OCI-LY3 (cell line): ENCODE measurements around the gene PRCC.

Experiments
- H2AFZ ChIP-seq: fragments of 200-600, 300-600 bp; shearing (Covaris generic); 2 replicates; pipeline ENCODE4 v1.6.0; 2014; ENCODE audit warnings: antibody characterized with exemption, low read depth, low read length
- H3K27ac ChIP-seq: fragments of 200-600, 300-600 bp; sonication (generic); 2 replicates; pipeline ENCODE4 v1.5.1; 2014; ENCODE audit warnings: mild to moderate bottlenecking, low read length, moderate library complexity, mixed read lengths
- H3K27me3 ChIP-seq: fragments of 200-600, 300-600 bp; sonication (generic); 2 replicates; pipeline ENCODE4 v1.6.1; 2014; ENCODE audit warnings: low read depth, low read length, mixed read lengths
- H3K36me3 ChIP-seq: fragments of 200-600, 300-600 bp; sonication (generic); replicated peaks from 2 replicates; pipeline ENCODE3; 2014; ENCODE audit warnings: low read depth, low read length, mixed read lengths
- H3K4me1 ChIP-seq: fragments of 300-600, 200-600 bp; sonication (generic); 2 replicates; pipeline ENCODE4 v1.6.1; 2014; ENCODE audit warnings: low read length, mixed read lengths
- H3K4me2 ChIP-seq: fragments of 200-600, 300-600 bp; sonication (generic); 2 replicates; pipeline ENCODE4 v1.6.1; 2014; ENCODE audit warnings: low read length, mixed read lengths
- H3K4me3 ChIP-seq: fragments of 300-600, 200-600 bp; sonication (generic); 2 replicates; pipeline ENCODE4 v1.5.1; 2014; ENCODE audit warnings: antibody characterized with exemption, mild to moderate bottlenecking, low read length, moderate library complexity
- H3K79me2 ChIP-seq: fragments of 300-600, 200-600 bp; shearing (Covaris generic); 2 replicates; pipeline ENCODE4 v1.6.1; 2014; ENCODE audit warnings: mild to moderate bottlenecking, low read length, mixed read lengths
- H3K9ac ChIP-seq: fragments of 300-600, 200-600 bp; shearing (Covaris generic); 2 replicates; pipeline ENCODE4 v1.6.0; 2014; ENCODE audit warnings: mild to moderate bottlenecking, low read length, moderate library complexity
- H3K9me3 ChIP-seq: fragments of 200-600, 300-600 bp; shearing (Covaris generic); 2 replicates; pipeline ENCODE4 v1.6.1; 2014; ENCODE audit warnings: low read length, mixed read lengths; ENCODE audit not compliant: insufficient read depth
- H4K20me1 ChIP-seq: fragments of 200-600, 300-600 bp; sonication (generic); 2 replicates; pipeline ENCODE4 v1.6.1; 2016; ENCODE audit warnings: low read length, mixed read lengths; ENCODE audit not compliant: insufficient read depth
- EZH2phosphoT487 ChIP-seq: fragments of 200-600 bp; shearing (Covaris generic); IDR thresholded peaks from 2 replicates; pipeline ENCODE4 v1.6.1; 2018; ENCODE audit warnings: antibody characterized with exemption, mixed run types, low read depth
- TF ChIP-seq, protein P1 (sequence below): fragments of 200-600, 300-600 bp; sonication (generic); IDR thresholded peaks from 2 replicates; pipeline ENCODE4 v1.5.1; 2014; ENCODE audit warnings: antibody characterized with exemption, low read length, low read depth

PRCC gene

DNA sequence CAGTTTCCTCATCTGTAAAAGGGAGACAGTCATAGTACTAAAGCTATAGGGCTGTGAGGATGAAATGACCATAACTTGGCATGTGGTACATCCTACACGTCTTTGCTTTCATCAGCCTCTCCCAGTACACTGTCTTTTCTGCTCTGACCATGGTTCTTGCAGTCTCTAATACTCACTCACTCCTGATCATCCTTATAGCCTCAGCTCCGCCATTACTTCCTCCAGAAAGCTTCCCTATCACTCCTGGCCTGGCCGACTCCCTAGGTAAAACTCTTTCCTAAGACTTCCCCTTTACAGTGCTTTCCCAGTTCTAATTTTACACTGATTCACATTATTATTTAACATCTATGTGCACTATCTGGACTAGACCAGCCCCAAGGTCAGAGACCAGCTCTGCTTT is 21.5 kb upstream of the PRCC start:
- no peak overlapping the region for H3K9ac ChIP-seq
- TF ChIP-seq, protein P1, sequence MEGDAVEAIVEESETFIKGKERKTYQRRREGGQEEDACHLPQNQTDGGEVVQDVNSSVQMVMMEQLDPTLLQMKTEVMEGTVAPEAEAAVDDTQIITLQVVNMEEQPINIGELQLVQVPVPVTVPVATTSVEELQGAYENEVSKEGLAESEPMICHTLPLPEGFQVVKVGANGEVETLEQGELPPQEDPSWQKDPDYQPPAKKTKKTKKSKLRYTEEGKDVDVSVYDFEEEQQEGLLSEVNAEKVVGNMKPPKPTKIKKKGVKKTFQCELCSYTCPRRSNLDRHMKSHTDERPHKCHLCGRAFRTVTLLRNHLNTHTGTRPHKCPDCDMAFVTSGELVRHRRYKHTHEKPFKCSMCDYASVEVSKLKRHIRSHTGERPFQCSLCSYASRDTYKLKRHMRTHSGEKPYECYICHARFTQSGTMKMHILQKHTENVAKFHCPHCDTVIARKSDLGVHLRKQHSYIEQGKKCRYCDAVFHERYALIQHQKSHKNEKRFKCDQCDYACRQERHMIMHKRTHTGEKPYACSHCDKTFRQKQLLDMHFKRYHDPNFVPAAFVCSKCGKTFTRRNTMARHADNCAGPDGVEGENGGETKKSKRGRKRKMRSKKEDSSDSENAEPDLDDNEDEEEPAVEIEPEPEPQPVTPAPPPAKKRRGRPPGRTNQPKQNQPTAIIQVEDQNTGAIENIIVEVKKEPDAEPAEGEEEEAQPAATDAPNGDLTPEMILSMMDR, result no peak
- no peak for TF ChIP-seq EZH2phosphoT487
- peaks cover 50% of the 10 kb centered on the region for H3K36me3 ChIP-seq
- H3K79me2 ChIP-seq, result peaks cover 66% of the 10 kb centered on the region
- peaks cover 30% of the 10 kb centered on the region for H4K20me1 ChIP-seq
- H3K27me3 ChIP-seq, result no peaks in the 10 kb centered on the region
- H3K27ac ChIP-seq, result no peak overlapping the region
- no peak overlapping the region for H3K4me3 ChIP-seq
- H3K4me1 ChIP-seq, result peaks cover 45% of the 10 kb centered on the region
- no peak overlapping the region for H2AFZ ChIP-seq
- H3K4me2 ChIP-seq, result no peak overlapping the region
- H3K9me3 ChIP-seq, result no peaks in the 10 kb centered on the region

DNA sequence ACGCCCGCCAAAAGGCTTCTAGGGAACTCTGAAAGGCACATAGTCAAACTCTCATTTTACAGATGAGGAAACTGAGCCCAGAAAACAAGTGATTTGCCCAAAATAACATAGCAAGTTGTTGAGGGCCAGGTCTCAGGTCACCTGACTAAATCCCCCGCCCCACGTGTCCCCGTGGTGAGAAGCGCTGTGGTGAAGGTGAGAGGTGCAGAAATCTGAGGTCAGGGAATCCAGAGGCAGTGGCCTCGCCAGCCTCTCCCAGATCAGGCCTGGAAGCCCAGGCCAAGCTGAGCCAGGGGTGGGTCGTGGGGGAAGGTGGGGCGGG is 21.0 kb upstream of the PRCC start:
- H3K9ac ChIP-seq, result no peak overlapping the region
- peaks cover 44% of the 10 kb centered on the region for H3K4me1 ChIP-seq
- no peak overlapping the region for H3K4me3 ChIP-seq

DNA sequence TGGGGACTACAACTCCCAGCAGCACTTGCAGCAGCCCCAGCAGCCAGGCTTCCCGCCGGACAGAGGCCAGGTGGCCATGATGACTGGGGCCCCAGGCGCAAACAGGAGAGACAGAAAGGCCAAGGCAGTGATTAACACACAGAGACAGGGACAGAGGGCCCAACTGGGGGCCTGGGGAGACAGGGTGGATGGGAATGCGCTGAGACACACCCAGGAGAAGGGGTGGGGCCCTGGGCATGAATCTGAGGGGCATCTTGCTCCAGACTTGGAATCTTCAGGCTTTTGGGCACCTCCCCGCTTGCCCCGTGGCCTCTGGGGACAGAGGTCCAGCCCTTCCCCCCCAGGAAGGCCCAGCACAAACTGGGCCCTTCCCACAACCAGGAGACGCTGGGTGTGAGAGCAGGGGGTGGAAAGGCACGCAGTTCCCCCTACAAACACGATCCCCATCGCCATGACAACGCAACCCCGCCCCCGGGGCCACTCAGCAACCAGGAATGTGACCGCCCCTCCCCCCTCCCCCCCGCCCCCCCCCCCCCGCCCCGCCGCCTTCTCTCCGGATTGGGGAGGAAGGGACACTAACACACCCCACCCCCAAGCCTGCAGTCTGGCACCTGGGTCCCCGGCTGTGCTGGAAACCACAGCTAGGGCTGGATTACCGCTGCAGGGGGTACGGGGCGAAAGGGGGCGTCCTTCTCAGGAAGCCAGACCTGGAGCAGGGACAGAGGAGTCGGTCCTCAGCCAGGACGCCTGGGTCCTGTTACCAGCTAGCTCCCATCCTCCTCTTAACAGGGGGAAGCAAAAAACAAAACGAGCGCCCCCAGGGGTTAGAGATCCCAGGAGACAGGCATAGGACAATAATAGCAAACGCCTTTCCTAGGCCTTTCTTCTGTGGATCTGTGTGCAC is 20.4 kb upstream of the PRCC start:
- H3K27ac ChIP-seq, result peak overlapping the region; percentile 86
- H3K4me1 ChIP-seq, result peaks cover 37% of the 10 kb centered on the region
- peaks cover 30% of the 10 kb centered on the region for H4K20me1 ChIP-seq
- peak overlapping the region; percentile 97 for H3K4me2 ChIP-seq
- peak overlapping the region; percentile 89 for H3K4me3 ChIP-seq
- no peaks in the 10 kb centered on the region for H3K9me3 ChIP-seq
- no peaks in the 10 kb centered on the region for H3K27me3 ChIP-seq
- TF ChIP-seq EZH2phosphoT487, result no peak
- TF ChIP-seq, protein P1, result peak; percentile 41; the same call in 1 of the 2 replicates
- no peak overlapping the region for H2AFZ ChIP-seq
- peaks cover 76% of the 10 kb centered on the region for H3K79me2 ChIP-seq
- H3K36me3 ChIP-seq, result peaks cover 50% of the 10 kb centered on the region
- H3K9ac ChIP-seq, result peak overlapping the region; percentile 100

More for the DNA sequence above, 21.0 kb upstream of the PRCC start:
- H2AFZ ChIP-seq, result no peak overlapping the region
- H3K79me2 ChIP-seq, result peaks cover 71% of the 10 kb centered on the region
- TF ChIP-seq, protein P1, result no peak
- no peak for TF ChIP-seq EZH2phosphoT487
- H3K9me3 ChIP-seq, result no peaks in the 10 kb centered on the region
- peaks cover 30% of the 10 kb centered on the region for H4K20me1 ChIP-seq
- 0 out of 2 replicates have a peak overlapping the region, but pooled peaks have one; percentile 97 for H3K4me2 ChIP-seq
- peaks cover 50% of the 10 kb centered on the region for H3K36me3 ChIP-seq
- H3K27ac ChIP-seq, result peak overlapping the region; percentile 86; the same call in 1 of the 2 replicates
- H3K27me3 ChIP-seq, result no peaks in the 10 kb centered on the region
